Measurements from ENCODE around the gene MORN2.

DNA sequence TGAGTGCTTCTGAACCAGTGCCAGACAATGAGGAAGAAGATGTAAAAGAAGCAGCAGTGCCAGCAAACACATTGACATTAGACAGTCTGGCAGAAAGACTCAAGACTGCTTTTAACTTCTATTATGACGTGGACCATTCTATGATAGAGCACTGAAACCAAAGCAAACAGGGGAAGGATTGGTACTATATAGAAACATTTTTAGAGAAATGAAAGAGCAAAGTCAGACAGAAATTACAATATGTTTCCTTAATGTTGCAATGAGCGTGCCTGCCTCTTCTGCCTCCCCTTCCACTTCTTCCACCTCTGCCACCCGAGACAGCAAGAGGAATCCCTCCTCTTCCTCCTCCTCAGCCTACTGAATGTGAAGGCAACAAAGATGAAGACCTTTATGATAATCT, 39.8 kb upstream of the MORN2 start:
- TF ChIP-seq, protein P1, sequence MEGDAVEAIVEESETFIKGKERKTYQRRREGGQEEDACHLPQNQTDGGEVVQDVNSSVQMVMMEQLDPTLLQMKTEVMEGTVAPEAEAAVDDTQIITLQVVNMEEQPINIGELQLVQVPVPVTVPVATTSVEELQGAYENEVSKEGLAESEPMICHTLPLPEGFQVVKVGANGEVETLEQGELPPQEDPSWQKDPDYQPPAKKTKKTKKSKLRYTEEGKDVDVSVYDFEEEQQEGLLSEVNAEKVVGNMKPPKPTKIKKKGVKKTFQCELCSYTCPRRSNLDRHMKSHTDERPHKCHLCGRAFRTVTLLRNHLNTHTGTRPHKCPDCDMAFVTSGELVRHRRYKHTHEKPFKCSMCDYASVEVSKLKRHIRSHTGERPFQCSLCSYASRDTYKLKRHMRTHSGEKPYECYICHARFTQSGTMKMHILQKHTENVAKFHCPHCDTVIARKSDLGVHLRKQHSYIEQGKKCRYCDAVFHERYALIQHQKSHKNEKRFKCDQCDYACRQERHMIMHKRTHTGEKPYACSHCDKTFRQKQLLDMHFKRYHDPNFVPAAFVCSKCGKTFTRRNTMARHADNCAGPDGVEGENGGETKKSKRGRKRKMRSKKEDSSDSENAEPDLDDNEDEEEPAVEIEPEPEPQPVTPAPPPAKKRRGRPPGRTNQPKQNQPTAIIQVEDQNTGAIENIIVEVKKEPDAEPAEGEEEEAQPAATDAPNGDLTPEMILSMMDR (IDR thresholded peaks at IDR 0.05; ENCODE audit: borderline replicate concordance, extremely low read depth, low read length, poor library complexity, severe bottlenecking): no peak
- no peak for TF ChIP-seq EZH2 (IDR thresholded peaks at IDR 0.05; ENCODE audit: borderline replicate concordance, low read depth, low read length, severe bottlenecking)
